Measurements from ENCODE around the gene MTFR1L.

Gene MTFR1L

DNA sequence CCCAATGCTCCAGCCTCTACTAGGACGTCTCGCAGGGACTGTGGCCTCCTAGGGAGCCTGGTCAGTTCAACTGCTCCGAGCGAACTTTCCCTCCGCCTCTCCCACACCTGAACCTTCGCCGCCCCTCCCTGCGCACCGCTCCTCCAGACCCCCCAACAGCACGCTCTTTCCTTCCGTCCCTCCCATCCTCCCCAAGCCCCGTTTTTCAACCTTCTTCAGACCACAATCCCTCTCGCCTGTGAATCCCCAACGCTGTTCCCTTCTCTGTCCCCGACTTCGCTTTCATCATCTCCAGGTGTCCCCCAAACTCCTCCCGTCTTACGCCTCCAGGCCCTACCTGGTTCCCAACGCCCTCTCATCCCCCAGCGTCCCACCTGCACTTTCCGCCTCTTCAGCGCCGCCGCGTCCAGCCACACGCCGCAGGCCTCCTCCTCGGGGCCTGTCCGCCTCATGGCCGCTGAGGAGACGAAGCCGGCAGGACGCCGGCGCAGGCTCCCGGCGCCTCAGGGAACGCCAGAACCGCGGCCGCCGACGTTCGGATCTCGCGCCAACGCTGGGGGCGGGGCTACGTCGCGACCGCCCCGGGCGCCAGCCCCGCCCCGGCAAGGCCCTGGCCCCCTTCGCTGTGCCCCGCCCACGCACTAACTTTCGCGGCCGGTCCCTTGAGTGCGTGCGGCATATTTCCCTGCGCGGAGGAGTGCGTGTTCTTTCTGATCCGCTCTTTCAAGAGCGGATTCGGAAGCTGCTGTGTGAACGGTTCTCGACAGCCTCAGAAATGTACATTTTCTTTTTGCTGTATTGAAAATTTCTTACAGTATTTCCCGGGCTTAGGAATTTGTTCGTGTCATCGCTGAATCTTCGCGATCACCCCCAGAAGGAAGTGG, 39.4 kb downstream of the MTFR1L start, which contains the start of gene AUNIP:
Gene AUNIP, minus strand, starts transcription at position 552 of the 884 bp plus-strand sequence. Its CDS starts 100 bp downstream, at position 452.
- in situ Hi-C loops (cut with MboI; ENCODE audit: low sequenced_read_pairs): no loop called here

DNA sequence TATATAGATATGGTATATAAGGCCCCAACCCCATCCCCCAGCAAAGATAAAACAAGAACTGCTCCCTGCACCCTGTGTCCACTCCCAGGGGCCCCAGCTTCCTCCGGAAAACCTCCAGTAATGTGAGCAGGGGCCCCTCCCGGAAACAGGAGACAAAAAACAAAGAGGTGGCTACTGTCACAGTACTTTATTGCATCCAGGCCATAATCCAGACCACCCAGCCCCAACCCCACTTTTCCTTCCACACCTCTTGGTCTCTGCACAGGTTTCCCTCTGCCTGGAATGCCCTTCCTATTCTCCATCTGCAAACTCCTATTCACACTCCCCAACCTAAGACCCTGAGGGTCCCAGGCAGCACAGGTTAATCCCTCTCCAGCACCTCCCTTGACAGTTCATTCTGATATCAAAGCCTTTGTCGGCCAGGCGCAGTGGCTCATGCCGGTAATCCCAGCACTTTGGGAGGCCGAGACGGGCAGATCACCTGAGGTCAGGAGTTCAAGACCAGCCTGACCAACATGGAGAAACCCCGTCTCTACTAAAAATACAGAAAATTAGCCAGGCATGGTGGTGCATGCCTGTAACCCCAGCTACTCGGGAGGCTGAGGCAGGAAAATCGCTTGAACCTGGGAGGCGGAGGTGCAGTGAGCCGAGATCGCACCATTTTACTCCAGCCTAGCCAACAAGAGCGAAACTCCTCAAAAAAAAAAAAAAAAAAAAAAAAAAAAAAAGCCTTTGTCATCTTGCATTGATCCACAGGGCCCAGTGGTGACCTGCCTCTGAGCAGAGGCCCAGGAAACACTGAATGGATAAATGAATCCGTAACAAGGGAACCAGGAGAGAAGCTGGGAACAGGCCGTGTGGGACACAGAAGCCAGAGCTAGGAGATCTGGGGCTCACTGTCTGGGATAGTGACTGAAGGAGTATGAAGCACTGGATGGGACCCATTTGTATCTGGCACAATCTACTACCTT, 41.8 kb downstream of the MTFR1L start:
- in situ Hi-C loops (cut with MboI; ENCODE audit: low sequenced_read_pairs): no loop called here

DNA sequence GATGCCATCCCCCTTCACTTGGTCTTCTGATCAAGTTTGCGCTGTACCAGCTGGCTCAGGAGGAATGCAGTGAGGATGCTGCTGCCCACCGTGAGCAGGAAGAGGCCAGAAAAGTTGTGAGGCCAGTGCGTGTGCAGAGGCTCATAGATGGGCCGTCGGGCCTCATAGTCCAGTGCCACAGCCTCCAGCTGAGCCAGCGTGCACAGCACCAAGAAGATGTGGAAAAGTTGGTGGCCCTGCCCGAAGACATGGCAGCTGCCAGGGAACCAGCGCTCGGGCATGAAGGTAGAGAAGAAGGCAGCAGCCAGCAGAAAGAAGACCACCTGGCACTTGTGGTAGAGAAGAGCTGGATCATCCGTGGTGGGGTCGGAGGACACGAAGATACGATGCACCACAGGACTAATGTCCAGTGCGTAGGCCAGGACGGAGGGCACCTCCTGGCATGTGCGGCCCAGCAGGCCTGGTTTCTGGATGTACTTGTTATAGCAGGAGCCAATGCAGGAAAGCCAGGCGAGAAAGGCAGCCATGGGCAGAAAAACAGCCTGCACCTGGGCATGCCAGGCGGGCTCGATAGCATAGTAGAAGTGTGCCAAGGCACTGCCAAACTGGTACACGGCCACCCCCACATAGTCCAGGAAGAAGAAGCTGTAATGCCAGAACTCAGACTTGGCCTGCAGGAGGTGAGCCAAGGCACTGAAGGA, 43.2 kb downstream of the MTFR1L start:
- in situ Hi-C loops (cut with MboI; ENCODE audit: low sequenced_read_pairs): no loop called here

DNA sequence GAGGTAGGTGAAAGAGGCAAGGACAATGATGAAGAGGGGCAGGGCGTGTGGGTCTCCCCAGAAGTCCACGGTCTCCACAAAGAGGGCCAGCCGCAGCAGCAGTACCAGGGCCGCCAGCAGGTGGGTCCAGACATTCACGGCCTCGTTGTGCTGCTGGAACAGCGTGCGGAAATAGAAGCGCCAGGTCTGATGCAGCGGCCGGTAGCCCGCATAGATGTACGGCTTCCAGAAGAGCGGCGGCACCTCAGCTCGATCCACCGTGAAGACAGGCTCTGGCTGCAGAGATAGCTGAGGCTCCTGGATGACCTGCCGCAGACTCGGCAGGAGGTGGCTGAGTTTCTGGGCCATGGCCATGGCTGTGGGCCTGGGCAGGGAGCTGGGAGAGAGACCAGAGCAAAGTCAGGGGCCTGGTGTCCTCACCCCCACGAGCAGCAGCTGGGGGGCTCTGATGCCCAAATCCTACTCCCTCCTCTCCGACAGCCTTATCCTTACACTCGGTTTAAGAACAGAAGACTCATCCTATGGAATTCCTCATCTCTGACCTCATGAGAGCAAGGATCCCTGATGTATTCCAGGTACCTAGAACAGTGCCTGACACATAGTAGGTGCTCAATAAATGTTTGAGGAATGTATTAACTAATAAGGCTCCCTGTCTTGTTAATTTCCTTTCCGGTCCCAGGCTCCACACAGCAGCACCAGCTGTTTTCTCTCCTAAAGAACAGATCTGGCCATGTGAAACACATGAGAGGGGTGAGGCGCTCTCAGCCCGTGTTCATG, 43.9 kb downstream of the MTFR1L start:
- in situ Hi-C loops (cut with MboI; ENCODE audit: low sequenced_read_pairs): no loop called here

DNA sequence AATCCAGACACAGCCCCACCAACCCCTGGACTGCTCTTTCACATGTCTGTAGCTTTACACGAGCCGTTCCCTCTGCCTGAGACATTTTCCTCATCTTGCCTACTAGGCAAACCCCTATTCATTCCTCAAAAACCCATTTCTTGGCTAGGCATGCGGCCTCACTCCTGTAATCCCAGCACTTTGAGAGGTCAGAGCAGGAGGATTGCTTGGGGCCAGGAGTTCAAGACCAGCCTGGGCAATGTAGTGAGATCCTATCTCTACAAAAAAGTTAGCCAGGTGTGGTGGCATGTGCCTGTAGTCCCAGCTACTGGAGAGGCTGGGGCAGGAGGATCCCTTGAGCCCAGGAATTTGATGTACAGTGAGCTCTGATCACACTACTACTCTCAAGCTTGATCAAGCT, 44.7 kb downstream of the MTFR1L start:
- in situ Hi-C loops (cut with MboI; ENCODE audit: low sequenced_read_pairs): no loop called here

DNA sequence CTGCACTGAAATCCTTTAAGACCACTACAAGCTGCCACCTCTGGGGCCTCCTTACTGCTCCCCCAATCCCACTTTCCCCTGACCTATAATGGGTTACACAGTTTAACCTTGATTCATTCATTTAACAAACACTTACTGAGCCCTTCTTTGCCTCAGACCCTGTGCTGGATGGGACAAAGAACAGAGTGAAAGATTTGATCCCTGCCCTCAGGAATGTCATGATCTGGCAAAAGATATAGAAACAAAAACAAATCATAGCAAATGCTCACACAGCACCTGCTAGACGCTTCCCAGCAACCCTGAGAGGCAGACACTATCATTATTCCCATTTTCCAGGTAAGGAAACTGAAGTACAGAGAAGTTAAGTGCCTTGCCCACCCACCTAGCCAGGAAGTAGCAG, 46.5 kb downstream of the MTFR1L start:
- in situ Hi-C loops (cut with MboI; ENCODE audit: low sequenced_read_pairs): no loop called here

DNA sequence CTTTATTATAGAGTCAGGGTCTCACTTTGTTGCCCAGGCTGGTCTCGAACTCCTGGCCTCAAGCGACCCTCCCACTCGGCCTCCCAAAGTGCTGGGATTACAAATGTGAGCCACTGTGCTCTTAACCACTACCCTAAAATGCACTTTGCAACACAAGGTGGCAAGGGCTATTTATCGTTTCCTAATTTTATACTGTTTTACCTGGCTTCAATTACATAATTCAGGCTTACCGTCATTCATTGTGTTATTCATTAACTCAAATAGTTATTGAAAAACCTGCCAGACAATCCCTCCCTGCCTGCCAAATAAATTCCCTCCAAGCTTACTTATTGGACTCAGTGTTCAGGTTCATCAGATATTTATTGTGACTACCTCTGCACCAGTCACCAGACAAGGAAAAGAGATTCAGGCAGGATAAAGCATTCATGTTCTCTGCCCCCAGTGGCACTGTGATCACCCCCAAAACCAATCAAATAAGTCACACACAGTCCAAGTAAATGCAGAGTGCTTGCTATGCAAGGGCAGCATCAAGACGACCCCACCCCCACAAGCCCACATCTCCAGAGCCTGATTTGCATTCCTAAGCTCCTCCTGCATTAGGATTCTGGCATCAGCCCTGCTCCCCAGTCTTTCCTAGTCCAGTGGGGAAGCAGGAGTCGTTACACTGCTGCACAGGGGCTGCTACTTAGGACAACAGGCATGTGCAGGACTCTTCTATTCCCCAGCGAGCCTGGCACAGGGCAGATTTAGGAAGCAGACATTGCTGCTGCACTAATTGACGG, 47.6 kb downstream of the MTFR1L start:
- in situ Hi-C loops (cut with MboI; ENCODE audit: low sequenced_read_pairs): no loop called here

DNA sequence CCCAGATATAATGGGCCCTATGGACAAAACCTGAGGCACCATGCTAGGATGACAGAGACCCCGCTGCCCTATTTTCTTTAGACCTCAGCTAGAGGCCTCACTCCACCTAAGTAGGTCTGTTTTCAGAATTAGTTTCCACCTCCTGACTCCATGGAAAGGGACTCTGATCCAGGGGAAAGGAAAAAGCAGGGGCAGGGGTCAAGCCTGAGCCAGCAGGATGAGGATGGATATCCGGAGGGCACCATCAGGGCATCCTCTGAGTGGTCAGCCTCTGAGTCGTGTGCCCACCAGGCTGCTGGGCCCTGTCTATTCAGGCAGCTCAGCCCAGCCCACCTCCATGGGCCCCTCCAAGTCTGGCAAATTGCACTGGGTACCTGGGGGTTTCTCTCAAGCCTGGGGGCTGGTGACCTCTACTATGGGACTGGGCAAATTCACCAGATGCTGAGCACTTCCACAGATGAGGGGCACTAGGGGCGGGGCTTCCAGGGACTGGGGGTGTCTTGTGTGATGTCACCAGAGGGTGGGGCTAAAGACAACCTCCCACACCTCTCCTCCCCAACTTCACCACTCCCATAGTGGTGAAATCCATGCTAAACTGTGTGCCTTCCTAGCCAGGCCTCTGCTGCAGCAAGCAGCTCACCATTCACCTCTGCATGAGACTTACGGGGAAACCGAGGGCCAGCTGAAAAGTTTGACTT, 50.3 kb downstream of the MTFR1L start:
- in situ Hi-C loops (cut with MboI; ENCODE audit: low sequenced_read_pairs): no loop called here

DNA sequence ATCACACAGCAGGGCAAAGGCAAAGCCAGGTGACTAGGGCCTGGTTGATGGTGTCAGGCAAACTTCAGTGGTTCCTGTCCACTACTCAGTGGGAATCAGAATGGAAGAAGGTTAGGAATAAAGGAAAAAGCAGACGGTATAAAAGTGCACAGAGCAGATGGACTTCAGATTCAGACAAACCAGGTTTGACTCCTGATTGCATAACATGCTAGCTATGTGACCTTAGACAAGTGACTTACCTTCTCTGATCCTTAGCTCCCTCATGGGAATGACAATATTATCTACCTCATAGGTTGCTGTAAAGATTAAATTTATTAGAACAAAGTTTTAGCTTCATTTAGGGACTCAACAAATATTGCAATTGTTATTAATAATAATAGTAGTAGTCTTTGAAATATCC, 50.9 kb downstream of the MTFR1L start:
- in situ Hi-C loops (cut with MboI; ENCODE audit: low sequenced_read_pairs): no loop called here

DNA sequence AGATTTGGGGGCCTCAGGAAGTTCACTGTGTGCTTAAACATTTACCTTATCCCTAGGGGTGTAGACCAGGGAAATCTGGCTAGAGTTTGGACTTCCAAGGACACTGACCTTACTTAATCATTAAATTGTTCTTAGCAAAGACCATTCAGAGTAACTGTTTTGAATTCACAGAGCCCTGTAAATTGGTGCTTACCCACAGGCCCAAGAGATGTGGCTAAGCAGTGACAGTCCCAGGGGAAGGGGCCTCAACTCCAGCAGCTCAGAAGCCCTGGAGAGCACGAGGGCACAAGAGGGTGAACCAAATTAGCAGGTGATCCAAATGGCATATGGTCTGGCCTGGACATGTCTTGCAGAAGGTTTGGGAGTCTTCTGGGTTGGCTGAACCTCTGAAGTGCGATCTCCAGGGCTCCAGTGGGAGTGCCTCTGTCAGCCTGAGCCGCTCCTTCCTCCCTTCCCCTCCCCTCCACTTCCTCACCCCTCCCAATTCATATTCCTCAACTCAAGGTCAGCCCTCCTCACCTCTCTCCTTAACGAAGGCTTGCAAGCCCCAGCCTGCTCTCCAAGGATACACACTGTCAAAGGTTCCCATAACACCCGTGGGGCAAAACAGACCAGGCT, 51.4 kb downstream of the MTFR1L start:
- in situ Hi-C loops (cut with MboI; ENCODE audit: low sequenced_read_pairs): no loop called here

DNA sequence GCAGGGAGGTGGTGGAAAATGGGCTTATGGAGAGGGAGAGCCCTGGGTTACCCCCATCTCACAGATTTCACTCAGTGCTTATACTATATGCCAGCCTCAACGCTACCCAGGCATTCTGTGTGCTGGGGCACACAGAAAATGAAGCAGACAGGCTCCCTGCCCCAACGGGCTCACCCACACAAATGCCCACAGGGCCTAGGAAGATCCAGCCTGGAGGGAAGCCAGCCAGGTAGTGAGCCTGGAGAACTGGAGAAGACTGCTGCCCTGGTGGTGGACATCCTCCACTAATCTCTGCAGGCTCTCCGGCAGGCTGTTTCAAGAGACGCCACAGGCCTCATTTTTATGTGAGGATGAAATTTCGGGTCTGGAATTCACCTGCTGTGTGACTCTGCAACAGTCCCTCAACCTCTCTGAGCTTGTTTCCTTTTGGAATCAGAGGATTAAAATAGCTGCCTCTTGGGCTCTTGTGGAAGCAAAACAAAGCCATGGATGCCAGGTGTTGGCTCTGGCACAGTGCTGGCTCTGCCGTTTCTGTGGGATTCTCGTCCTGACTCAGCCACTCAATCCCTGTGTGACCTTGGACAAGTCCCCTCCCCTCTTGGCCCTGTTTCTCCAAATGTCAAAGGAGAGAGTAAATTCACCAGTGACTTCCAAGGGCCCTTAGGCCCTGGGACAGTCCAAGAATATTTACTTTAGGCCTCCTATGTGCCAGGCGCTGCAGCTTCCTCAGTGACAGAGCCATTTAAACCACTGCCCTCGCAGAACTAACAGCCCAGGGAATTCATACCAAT, 52.1 kb downstream of the MTFR1L start:
- in situ Hi-C loops (cut with MboI; ENCODE audit: low sequenced_read_pairs): no loop called here

DNA sequence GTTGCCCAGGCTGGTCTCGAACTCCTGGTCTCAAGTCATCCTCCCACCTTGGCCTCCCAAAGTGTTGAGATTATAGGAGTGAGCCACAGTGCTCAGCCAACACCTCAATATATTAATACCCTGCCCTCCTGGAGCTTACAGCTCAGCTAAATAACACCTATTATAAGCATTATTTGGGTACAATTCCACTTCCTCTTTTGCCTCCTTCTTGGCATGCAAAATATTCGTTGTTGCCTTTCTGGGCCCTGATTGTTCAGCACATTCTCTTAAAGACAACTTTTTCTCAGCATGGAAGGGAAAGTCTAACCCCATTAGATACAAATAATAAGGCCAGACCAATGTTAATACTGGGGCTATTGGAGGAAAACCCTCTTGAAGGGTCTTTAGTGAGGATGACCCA, 53.0 kb downstream of the MTFR1L start:
- in situ Hi-C loops (cut with MboI; ENCODE audit: low sequenced_read_pairs): no loop called here

DNA sequence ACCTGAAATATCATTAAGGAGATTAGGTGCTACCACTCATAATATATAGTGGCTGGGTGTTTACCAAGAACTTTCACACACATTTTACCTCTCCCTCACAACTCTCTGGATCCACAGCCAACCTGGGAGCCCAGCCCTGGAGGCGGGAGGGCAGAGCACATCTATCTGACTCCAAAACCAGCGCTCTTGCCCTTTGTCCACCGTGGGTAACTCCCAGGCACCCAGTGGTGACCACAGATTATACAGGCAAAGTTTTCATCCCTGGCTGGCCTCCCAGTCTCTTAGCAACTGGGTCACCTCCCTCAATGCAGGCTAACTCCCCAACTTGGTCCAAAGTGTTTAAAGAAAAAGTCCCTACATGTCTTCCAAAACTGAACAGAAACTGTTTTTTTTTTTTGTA, 53.4 kb downstream of the MTFR1L start:
- in situ Hi-C loops (cut with MboI; ENCODE audit: low sequenced_read_pairs): no loop called here

DNA sequence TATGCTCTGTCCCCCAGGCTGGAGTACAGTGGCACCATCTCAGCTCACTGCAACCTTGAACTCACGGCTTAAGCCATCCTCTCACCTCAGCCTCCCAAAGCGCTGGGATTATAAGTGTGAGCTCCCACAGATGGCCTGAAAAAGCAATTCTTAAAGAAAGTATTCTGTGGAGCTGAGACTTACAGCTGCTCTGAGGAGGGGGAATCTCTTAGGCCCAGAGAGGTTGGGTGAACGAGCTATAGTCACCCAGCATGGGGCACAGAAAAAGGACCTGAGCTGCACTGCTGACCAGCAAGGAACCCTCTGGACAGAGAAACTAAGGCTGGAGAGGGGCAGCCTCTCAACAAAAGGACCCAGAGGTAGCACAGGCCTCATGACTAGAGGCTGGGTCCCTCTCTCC, 54.5 kb downstream of the MTFR1L start:
- in situ Hi-C loops (cut with MboI; ENCODE audit: low sequenced_read_pairs): no loop called here

DNA sequence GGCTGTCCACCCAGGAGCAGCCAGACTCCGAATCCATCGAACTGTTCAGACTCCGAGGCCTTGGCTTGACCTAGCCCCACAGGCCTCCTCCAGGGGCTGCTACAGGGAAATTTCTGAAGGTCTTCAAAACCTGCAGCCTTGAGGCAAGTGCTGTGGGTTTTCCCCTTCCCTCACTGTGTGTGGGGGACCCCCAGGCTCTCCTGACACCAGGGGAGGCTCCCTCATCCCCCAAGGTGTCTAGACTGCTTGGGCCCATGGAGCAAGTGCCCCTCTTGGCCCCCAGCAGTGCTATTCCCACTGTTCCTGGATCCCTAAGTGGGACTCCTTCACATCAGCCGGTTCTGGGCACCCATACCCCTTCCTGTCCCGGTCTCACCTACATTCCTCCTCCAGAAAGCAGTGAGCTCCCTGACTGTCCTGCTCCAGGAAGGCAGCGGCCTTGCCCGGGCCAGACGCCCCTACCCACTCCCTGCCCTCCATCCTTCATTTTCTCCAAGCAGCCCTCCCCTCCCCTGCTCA, 54.9 kb downstream of the MTFR1L start:
- in situ Hi-C loops (cut with MboI; ENCODE audit: low sequenced_read_pairs): no loop called here

DNA sequence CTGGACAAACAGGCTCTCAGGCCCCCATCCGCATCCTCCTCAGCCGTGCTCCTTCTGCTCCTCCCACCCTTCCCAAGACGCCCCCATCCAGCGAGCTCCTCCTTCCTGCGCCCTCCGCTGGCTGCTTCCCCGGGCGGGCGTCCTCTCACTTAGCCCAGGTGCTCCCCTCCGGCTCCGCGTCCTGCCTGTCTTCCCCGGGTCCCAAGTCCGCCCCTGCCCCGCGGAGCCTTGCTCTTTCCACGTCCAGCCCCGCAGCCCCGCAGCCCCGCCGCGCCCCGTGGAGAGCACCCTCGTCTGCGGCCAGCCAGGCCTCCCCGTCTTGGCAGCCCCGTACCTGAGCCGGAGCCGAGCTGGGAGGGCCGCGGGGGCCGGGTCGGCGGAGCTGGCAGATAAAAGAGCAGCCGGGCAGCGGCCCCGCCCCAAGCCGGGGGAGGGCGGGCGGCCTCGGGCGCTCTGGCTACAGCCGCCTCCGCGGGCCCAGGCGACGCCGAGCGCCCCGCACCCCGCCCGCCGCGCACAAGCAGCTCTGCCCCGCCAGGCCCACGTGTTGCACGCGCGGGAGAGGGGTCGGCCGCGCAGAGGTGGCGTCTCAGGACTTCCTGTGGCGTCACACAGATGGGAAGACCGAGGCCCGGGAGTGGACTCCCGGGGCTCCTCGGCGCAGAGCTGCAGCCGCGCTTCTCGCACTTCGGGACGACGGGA, 55.6 kb downstream of the MTFR1L start, which contains the start of gene PAQR7:
Gene PAQR7, minus strand, starts transcription at position 555 of the 702 bp plus-strand sequence. CDS start 11,869 bp downstream, outside the sequence.
- in situ Hi-C loops (cut with MboI; ENCODE audit: low sequenced_read_pairs): no loop called here
